ENCODE measurements around the gene MCFD2. TPM values are rescaled to one million over a fixed set of nuclear protein-coding genes. Genes with fewer than 3 reads are reported as not detected.

MCFD2 gene
- total RNA-seq, 1 donor from 2014 or later: 89.4 TPM

DNA sequence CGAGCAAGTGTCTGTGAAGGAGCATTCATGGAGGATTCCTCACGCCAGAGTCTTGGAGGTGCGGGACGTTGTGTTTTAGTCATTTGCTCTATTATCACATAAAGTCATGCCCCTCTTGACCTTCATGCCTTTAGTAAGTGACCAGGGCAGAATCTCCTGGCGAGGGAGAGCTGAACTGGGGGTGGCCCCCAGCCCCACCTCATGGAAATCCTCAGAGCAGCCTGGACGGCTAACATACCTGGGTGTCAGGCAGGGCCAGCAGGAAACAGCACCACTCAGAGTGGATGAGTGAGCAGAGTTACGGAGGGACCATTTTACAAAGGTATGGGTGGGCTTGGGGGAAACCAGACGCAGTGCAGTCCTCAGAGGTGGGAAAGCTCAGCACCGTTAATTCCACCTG, 56.1 kb downstream of the MCFD2 start:
- H3K27me3 ChIP-seq: no peaks in the 10 kb centered on the region
- H3K27ac ChIP-seq: peak overlapping the region; percentile 86
- TF ChIP-seq POLR2AphosphoS5 (IDR thresholded peaks at IDR 0.05; ENCODE audit: insufficient read depth in 1 of 2, low read depth in 1 of 2): no peak
- TF ChIP-seq POLR2A (IDR thresholded peaks at IDR 0.05): no peak
- TF ChIP-seq, protein P1, sequence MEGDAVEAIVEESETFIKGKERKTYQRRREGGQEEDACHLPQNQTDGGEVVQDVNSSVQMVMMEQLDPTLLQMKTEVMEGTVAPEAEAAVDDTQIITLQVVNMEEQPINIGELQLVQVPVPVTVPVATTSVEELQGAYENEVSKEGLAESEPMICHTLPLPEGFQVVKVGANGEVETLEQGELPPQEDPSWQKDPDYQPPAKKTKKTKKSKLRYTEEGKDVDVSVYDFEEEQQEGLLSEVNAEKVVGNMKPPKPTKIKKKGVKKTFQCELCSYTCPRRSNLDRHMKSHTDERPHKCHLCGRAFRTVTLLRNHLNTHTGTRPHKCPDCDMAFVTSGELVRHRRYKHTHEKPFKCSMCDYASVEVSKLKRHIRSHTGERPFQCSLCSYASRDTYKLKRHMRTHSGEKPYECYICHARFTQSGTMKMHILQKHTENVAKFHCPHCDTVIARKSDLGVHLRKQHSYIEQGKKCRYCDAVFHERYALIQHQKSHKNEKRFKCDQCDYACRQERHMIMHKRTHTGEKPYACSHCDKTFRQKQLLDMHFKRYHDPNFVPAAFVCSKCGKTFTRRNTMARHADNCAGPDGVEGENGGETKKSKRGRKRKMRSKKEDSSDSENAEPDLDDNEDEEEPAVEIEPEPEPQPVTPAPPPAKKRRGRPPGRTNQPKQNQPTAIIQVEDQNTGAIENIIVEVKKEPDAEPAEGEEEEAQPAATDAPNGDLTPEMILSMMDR (IDR thresholded peaks at IDR 0.05): no peak
- intact Hi-C loops (cut with DNase I): no loop called here
- peaks cover 43% of the 10 kb centered on the region for H3K4me1 ChIP-seq
- H3K4me3 ChIP-seq: no peak overlapping the region
- H3K9me3 ChIP-seq: no peaks in the 10 kb centered on the region
- DNase-seq (ENCODE audit: extremely low spot score in 2 of 2): no peak
- no peaks in the 10 kb centered on the region for H3K36me3 ChIP-seq

DNA sequence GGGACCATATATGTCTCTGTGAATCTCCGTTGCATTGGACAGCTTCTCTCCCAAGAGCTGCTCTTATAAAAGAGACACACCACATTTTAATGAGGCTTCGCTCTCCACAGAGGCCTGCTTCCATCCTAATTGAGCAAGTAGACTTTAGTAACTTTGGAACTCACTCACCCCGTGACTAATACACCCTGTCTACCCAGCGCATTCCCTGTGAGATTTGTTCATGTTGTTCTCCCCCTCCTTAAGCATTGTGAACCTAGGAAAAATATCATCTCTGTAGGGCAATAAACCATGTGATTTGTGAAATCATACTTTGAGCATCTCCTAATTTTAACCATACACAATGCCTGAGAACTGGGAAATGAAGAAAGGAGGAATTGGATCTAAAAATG, 56.9 kb downstream of the MCFD2 start:
- intact Hi-C loops (cut with DNase I): no loop called here
- peak in 1 of 2 donors; percentile 43 for TF ChIP-seq POLR2AphosphoS5 (IDR thresholded peaks at IDR 0.05; ENCODE audit: insufficient read depth in 1 of 2, low read depth in 1 of 2)
- TF ChIP-seq, protein P1 (IDR thresholded peaks at IDR 0.05): no peak
- peak overlapping the region; percentile 86 for H3K27ac ChIP-seq
- H3K27me3 ChIP-seq: no peaks in the 10 kb centered on the region
- H3K4me1 ChIP-seq: peaks cover 51% of the 10 kb centered on the region
- no peaks in the 10 kb centered on the region for H3K36me3 ChIP-seq
- no peak overlapping the region for H3K4me3 ChIP-seq
- DNase-seq (ENCODE audit: extremely low spot score in 2 of 2): no peak
- no peaks in the 10 kb centered on the region for H3K9me3 ChIP-seq

DNA sequence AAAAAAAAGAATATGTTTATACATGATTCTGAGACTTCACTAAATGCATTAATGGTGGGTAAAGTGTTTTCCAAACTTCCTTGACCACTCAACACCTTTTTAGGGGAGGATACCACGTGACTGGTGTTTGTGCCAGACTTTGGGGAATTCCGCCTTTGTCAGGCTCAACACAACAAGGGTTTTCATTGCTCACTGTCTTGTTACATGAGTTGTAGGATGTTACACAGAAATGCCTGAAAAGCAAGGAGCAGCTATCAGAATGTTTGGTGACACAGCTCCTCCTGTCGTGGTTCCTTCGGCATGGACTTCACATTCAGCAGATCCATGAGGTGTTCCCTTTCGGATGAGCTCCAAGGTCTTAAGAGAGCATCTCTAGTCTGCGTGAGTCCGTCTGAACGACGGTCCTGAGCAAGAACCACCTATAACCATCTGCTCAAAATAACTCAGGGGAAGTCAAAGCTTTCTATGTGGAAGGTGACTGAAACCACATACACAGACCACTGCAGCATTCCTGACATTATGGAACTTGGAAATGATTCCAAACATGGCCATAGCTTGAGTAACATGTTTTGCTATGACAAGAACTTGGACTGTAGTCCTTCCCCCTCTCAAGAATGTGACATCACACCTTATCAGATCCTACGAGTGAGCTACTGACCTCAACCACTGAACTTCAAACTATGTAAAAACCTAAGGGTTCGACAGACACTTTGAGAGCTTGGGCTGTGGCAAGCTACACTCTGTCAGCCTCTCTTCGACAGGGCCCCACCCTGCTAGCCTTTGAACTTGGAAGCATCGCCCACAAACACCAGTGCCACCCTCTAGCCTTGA, 57.5 kb downstream of the MCFD2 start:
- Histone ChIP-seq H3K4me1 (peaks cover 51% of the 10 kb centered on the region), H3K36me3 (no peaks in the 10 kb centered on the region), H3K9me3 (no peaks in the 10 kb centered on the region), H3K4me3 (no peak overlapping the region), H3K27me3 (no peaks in the 10 kb centered on the region), H3K27ac (peak overlapping the region; percentile 86)
- TF ChIP-seq POLR2AphosphoS5 (IDR thresholded peaks at IDR 0.05; ENCODE audit: insufficient read depth in 1 of 2, low read depth in 1 of 2): no peak
- TF ChIP-seq POLR2A (IDR thresholded peaks at IDR 0.05): no peak
- TF ChIP-seq, protein P1 (IDR thresholded peaks at IDR 0.05): no peak
- no peak for DNase-seq (ENCODE audit: extremely low spot score in 2 of 2)
- intact Hi-C loops (cut with DNase I): no loop called here

DNA sequence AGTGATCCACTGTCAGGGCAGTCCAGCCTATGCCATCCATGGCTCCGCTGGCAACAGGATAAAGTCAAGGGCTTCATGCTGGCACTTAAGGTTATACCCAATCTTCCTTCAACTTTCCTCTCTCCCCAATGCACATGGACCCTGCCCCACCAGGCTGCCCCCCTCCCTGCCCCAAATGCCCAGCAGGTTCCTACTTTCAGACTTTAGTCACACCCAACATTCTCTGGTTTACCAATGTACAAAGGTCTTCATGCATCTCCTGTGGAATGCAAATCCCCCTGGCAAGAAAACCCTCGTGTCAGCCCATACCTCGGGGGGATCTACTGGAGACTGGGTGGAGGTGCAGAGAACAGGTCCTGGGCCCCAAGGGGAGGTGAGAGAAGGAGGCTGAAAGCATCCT, 59.3 kb downstream of the MCFD2 start:
- Histone ChIP-seq H3K4me1 (peaks cover 42% of the 10 kb centered on the region), H3K4me3 (no peak overlapping the region), H3K36me3 (no peaks in the 10 kb centered on the region), H3K27ac (peak overlapping the region; percentile 86), H3K27me3 (no peaks in the 10 kb centered on the region), H3K9me3 (no peaks in the 10 kb centered on the region)
- intact Hi-C loops (cut with DNase I): no loop called here
- DNase-seq (ENCODE audit: extremely low spot score in 2 of 2): no peak
- TF ChIP-seq, protein P1 (IDR thresholded peaks at IDR 0.05): no peak
- TF ChIP-seq POLR2A (IDR thresholded peaks at IDR 0.05) (no peak), POLR2AphosphoS5 (IDR thresholded peaks at IDR 0.05; ENCODE audit: insufficient read depth in 1 of 2, low read depth in 1 of 2) (no peak)

DNA sequence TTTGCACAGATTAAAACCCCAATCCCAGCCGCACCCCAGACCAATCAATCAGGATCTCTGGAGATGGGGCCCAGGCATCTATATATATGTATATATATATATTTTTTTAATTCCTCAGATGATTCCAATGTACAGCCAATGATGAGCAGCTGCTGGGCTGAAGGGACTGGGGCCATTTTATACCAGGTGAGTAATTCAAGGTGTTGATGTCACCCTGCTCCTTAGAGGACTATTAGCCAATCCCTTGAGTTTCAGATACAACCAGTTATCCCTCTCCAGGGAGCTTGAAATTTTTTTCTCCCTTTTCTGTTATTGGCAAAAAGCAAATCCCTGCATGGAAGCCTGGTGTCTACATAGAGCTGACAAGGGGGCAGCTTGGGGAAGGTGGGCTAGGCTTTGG, 59.8 kb downstream of the MCFD2 start:
- intact Hi-C loops (cut with DNase I): no loop called here
- TF ChIP-seq, protein P1 (IDR thresholded peaks at IDR 0.05): no peak
- TF ChIP-seq POLR2A (IDR thresholded peaks at IDR 0.05) (no peak), POLR2AphosphoS5 (IDR thresholded peaks at IDR 0.05; ENCODE audit: insufficient read depth in 1 of 2, low read depth in 1 of 2) (no peak)
- Histone ChIP-seq H3K27ac (peak overlapping the region; percentile 86), H3K9me3 (no peaks in the 10 kb centered on the region), H3K27me3 (no peaks in the 10 kb centered on the region), H3K36me3 (no peaks in the 10 kb centered on the region), H3K4me3 (no peak overlapping the region), H3K4me1 (peaks cover 42% of the 10 kb centered on the region)
- DNase-seq (ENCODE audit: extremely low spot score in 2 of 2): no peak

All from vagina (tissue), 2 donors.